ENCODE measurements around the gene RNF207. TPM values are rescaled to one million over a fixed set of nuclear protein-coding genes. Genes with fewer than 3 reads are reported as not detected.

Gene RNF207
- total RNA-seq, 1 donor from 2014 or later: 83.3 TPM

GRCh38 chr1:6170742-6171201 is 35.1 kb upstream of the RNF207 start:
- no peak for DNase-seq
- H3K4me3 ChIP-seq: no peak overlapping the region
- intact Hi-C loops (cut with micrococcal nuclease): no loop called here

GRCh38 chr1:6171548-6172124 is 34.3 kb upstream of the RNF207 start:
- peak; percentile 34 for TF ChIP-seq CTCF (IDR thresholded peaks at IDR 0.05; ENCODE audit: borderline replicate concordance)
- intact Hi-C loops (cut with micrococcal nuclease): no loop called here
- Histone ChIP-seq H3K27me3 (ENCODE audit: low read depth) (peaks cover 96% of the 10 kb centered on the region), H3K36me3 (no peaks in the 10 kb centered on the region), H3K4me3 (no peak overlapping the region), H3K4me1 (peaks cover 4% of the 10 kb centered on the region), H3K9me3 (replicated peaks) (no peaks in the 10 kb centered on the region), H3K27ac (replicated peaks) (no peak overlapping the region)
- no peak for DNase-seq

More at GRCh38 chr1:6170742-6171201, 35.1 kb upstream of the RNF207 start:
- H3K27ac ChIP-seq (replicated peaks): no peak overlapping the region
- no peak for TF ChIP-seq CTCF (IDR thresholded peaks at IDR 0.05; ENCODE audit: borderline replicate concordance)
- peaks cover 95% of the 10 kb centered on the region for H3K27me3 ChIP-seq (ENCODE audit: low read depth)
- H3K4me1 ChIP-seq: peaks cover 4% of the 10 kb centered on the region
- no peaks in the 10 kb centered on the region for H3K36me3 ChIP-seq
- H3K9me3 ChIP-seq (replicated peaks): no peaks in the 10 kb centered on the region

DNA sequence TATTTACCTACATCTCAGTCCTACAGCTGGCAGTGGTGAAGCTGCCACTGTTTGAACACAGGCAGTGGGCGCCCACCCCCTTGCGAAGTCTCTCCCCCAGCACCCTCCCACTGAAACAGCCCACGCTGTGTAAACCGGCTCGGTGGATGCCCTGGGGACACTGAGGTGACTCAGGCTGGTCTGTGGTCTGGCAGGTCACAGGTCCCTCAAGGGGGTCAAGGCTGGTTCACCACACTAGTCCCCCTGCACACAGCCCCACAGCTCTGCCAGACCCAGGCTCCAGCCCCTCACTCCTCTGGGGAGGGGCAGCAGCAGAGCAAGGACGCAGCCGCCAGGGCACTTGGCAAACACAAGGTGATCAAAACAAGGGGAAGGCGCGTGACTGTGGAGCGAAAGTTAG is 33.4 kb upstream of the RNF207 start:
- DNase-seq: no peak
- Histone ChIP-seq H3K9me3 (replicated peaks) (no peaks in the 10 kb centered on the region), H3K36me3 (no peaks in the 10 kb centered on the region), H3K27ac (replicated peaks) (no peak overlapping the region), H3K4me3 (no peak overlapping the region), H3K27me3 (ENCODE audit: low read depth) (peaks cover 96% of the 10 kb centered on the region), H3K4me1 (peaks cover 4% of the 10 kb centered on the region)
- intact Hi-C loops (cut with micrococcal nuclease): no loop called here
- TF ChIP-seq CTCF (IDR thresholded peaks at IDR 0.05; ENCODE audit: borderline replicate concordance): no peak

DNA sequence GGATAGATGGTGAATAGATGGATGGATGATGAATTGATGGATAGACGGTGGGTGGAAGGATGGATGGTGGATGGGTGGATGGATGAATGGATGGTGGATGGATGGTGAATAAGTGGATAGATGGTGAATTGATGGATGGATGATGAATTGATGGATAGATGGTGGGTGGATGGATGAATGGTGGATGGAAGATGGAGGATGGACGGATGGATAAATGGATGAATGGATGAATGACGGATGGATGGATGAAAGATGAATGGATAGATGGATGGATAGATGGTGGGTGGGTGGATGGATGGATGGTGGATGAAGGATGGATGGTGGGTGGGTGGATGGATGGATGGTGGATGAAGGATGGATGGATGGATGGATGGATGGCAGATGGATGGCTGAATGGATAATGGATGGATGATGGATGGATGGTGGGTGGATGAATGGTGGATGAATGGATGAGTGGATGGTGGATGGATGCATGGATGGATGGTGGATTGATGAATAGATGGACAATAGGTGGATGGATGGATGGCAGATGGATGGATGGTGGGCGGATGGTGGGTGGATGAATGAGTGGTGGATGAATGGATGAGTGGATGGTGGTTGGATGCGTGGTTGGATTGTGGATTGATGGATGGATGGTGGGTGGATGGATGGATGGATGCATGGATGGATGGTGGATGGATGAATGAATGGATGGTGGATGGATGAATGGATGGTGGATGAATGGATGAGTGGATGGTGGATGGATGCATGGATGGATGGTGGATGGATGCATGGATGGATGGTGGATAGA is 31.1 kb upstream of the RNF207 start:
- TF ChIP-seq CTCF (IDR thresholded peaks at IDR 0.05; ENCODE audit: borderline replicate concordance): no peak
- no peaks in the 10 kb centered on the region for H3K36me3 ChIP-seq
- intact Hi-C loops (cut with micrococcal nuclease): no loop called here
- H3K9me3 ChIP-seq (replicated peaks): no peaks in the 10 kb centered on the region
- peaks cover 96% of the 10 kb centered on the region for H3K27me3 ChIP-seq (ENCODE audit: low read depth)
- H3K4me3 ChIP-seq: no peak overlapping the region
- H3K4me1 ChIP-seq: peaks cover 10% of the 10 kb centered on the region
- no peak for DNase-seq
- no peak overlapping the region for H3K27ac ChIP-seq (replicated peaks)

DNA sequence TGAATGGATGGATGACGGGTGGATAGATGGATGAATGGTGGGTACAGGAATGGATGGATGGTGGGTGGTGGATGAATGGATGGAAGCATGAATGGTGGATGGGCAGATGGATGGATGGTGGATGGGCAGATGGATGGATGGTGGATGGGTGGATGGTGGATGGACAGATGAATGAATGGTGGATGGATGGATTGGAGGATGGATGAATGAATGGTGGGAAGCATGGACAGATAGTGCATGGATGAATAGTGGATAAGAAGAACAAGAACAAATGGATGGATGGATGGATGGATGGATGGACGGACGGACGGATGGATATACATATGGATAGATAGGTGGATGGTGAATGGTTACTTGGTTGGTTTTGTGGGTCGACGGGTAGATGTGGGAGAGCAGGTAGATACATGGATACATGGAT is 30.5 kb upstream of the RNF207 start:
- H3K27ac ChIP-seq (replicated peaks): no peak overlapping the region
- H3K4me1 ChIP-seq: peaks cover 16% of the 10 kb centered on the region
- H3K27me3 ChIP-seq (ENCODE audit: low read depth): peaks cover 96% of the 10 kb centered on the region
- no peak overlapping the region for H3K4me3 ChIP-seq
- TF ChIP-seq CTCF (IDR thresholded peaks at IDR 0.05; ENCODE audit: borderline replicate concordance): no peak
- DNase-seq: no peak
- no peaks in the 10 kb centered on the region for H3K9me3 ChIP-seq (replicated peaks)
- intact Hi-C loops (cut with micrococcal nuclease): no loop called here
- no peaks in the 10 kb centered on the region for H3K36me3 ChIP-seq

Measured in left ventricle myocardium inferior (tissue), 1 donor.